ENCODE data around the gene RP2. TPM values are rescaled to one million over a fixed set of nuclear protein-coding genes. Genes with fewer than 3 reads are reported as not detected.
A peak's percentile ranks its signal among the peaks of the same experiment; 100 is the strongest.

Gene RP2
- total RNA-seq, 1 donor from 2014 or later: 16.6 TPM

DNA sequence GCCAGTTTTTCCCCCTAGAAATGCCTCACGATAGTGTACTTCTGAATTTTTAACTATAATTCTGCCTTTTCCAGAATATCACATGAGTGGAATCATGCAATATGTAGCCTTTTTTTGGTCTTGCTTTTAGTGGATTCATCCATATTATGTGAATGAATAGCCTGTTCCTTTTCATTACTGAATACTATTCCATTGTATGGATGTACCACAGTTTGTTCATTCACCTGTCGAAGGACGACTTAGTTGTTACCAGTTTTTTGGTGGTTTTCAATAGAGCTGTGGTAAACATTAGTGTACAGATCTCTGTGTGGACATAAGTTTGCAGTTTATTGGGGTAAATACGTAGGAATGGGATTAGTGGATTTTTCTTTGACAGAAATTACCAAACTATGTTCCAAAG, 83.4 kb downstream of the RP2 start:
- DNase-seq (ENCODE audit: low spot score): no peak
- Mint-ChIP-seq H3K4me1 (ENCODE audit: unreplicated experiment) (peaks cover 9% of the 10 kb centered on the region), H3K4me3 (ENCODE audit: unreplicated experiment) (no peak overlapping the region), H3K27ac (ENCODE audit: unreplicated experiment) (no peak overlapping the region), H3K36me3 (ENCODE audit: low read depth, unreplicated experiment) (no peaks in the 10 kb centered on the region), H3K27me3 (ENCODE audit: unreplicated experiment) (peaks cover 3% of the 10 kb centered on the region), H3K9me3 (ENCODE audit: unreplicated experiment) (no peaks in the 10 kb centered on the region)
- TF ChIP-seq, protein P1, sequence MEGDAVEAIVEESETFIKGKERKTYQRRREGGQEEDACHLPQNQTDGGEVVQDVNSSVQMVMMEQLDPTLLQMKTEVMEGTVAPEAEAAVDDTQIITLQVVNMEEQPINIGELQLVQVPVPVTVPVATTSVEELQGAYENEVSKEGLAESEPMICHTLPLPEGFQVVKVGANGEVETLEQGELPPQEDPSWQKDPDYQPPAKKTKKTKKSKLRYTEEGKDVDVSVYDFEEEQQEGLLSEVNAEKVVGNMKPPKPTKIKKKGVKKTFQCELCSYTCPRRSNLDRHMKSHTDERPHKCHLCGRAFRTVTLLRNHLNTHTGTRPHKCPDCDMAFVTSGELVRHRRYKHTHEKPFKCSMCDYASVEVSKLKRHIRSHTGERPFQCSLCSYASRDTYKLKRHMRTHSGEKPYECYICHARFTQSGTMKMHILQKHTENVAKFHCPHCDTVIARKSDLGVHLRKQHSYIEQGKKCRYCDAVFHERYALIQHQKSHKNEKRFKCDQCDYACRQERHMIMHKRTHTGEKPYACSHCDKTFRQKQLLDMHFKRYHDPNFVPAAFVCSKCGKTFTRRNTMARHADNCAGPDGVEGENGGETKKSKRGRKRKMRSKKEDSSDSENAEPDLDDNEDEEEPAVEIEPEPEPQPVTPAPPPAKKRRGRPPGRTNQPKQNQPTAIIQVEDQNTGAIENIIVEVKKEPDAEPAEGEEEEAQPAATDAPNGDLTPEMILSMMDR (IDR thresholded peaks at IDR 0.05; ENCODE audit: unreplicated experiment): no peak

DNA sequence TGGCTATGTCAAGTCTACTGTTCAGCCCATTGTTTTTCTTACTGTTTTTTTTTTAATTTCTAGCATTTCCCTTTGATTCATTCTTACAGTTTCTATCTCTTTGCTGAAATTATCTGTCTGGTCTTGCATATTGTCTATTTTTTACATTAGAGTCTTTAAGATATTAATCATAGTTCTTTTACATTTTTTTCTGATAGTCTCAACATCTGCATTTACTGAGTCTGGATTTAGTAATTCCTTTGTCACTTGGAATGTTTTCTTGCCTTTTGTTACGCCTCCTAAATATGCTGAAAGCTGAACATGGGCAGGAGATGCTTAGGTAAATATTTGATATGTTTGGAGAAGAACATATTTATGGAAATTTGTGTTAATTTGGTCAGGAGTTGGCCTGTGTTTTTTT, 85.8 kb downstream of the RP2 start:
- peaks cover 4% of the 10 kb centered on the region for H3K4me1 Mint-ChIP-seq (ENCODE audit: unreplicated experiment)
- H3K27me3 Mint-ChIP-seq (ENCODE audit: unreplicated experiment): peaks cover 3% of the 10 kb centered on the region
- TF ChIP-seq, protein P1 (IDR thresholded peaks at IDR 0.05; ENCODE audit: unreplicated experiment): no peak
- no peak for DNase-seq (ENCODE audit: low spot score)
- no peaks in the 10 kb centered on the region for H3K36me3 Mint-ChIP-seq (ENCODE audit: low read depth, unreplicated experiment)
- no peak overlapping the region for H3K4me3 Mint-ChIP-seq (ENCODE audit: unreplicated experiment)
- H3K9me3 Mint-ChIP-seq (ENCODE audit: unreplicated experiment): no peaks in the 10 kb centered on the region
- no peak overlapping the region for H3K27ac Mint-ChIP-seq (ENCODE audit: unreplicated experiment)

DNA sequence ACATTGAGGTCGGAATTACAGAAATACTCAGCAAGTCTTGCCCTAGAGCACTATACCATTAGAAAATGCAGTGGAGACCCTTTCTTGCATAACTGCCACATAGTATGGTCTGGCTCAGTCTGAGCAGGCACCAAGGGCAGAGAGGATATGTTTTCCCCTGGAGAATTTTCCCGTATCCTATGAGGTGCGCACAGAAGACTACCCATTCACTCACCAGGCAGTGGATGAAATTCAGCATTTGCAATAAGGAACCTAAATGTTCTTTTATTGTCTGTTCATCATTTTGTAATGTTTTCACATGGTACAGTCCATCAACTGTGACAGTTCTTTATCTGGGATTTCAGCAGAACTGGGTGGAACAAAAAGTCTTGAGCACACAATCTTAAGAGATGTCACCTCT, 90.9 kb downstream of the RP2 start:
- H3K27ac Mint-ChIP-seq (ENCODE audit: unreplicated experiment): peak overlapping the region; percentile 65
- TF ChIP-seq, protein P1 (IDR thresholded peaks at IDR 0.05; ENCODE audit: unreplicated experiment): no peak
- no peak for DNase-seq (ENCODE audit: low spot score)

DNA sequence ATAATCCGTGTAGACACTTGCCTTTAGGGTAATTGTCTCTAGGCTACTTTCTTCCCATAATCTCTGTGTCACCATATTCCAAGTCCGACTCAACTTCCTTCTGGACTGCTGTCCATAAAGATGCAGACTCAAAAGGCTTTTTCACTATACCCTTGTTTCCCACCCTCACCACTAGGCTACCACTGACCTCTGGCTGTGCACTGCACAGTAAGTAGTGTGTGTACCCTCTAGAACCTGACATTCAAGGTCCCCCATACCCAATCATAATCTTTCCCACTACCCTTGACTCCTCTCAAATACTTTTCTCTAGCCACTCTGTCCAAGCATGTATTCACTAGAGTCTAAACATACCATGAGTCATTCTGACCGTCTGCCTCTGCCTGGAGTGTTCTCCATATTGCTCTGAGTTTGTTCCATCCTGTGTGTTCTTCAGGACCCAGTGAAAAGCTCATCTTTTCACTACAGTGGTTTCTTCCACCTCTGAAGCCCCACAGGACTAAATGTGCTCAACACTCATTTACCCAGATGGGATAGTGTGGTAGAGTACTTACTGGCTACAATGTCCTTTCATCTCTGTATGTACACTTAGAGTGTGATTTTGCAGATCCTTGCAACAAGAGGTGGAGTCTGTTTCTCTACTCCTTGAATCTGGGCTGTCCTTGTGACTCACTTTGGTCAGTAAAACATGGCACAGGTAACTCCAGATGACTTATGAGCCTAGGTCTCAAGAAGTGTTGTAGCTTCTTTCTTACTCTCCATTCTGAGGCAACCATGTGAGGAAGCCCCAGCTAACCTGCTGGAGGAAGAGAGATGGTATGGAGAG, 92.8 kb downstream of the RP2 start:
- TF ChIP-seq, protein P1 (IDR thresholded peaks at IDR 0.05; ENCODE audit: unreplicated experiment): no peak
- H3K9me3 Mint-ChIP-seq (ENCODE audit: unreplicated experiment): no peaks in the 10 kb centered on the region
- DNase-seq (ENCODE audit: low spot score): no peak
- no peak overlapping the region for H3K4me3 Mint-ChIP-seq (ENCODE audit: unreplicated experiment)
- no peak overlapping the region for H3K27ac Mint-ChIP-seq (ENCODE audit: unreplicated experiment)
- H3K4me1 Mint-ChIP-seq (ENCODE audit: unreplicated experiment): no peaks in the 10 kb centered on the region
- H3K27me3 Mint-ChIP-seq (ENCODE audit: unreplicated experiment): no peaks in the 10 kb centered on the region
- H3K36me3 Mint-ChIP-seq (ENCODE audit: low read depth, unreplicated experiment): no peaks in the 10 kb centered on the region

More for the DNA sequence above, 90.9 kb downstream of the RP2 start:
- Mint-ChIP-seq H3K4me3 (ENCODE audit: unreplicated experiment) (no peak overlapping the region), H3K27me3 (ENCODE audit: unreplicated experiment) (no peaks in the 10 kb centered on the region), H3K36me3 (ENCODE audit: low read depth, unreplicated experiment) (no peaks in the 10 kb centered on the region), H3K4me1 (ENCODE audit: unreplicated experiment) (no peaks in the 10 kb centered on the region), H3K9me3 (ENCODE audit: unreplicated experiment) (no peaks in the 10 kb centered on the region)

Other genes with a start within 250 kb of the RP2 start
- gene SLC9A7, start 77.9 kb upstream of the RP2 start, total RNA-seq (ENCODE audit: unreplicated experiment): 11.4 TPM
- gene JADE3, start 75.4 kb downstream of the RP2 start, total RNA-seq (ENCODE audit: unreplicated experiment): 17.4 TPM
- gene RGN, start 241.4 kb downstream of the RP2 start, total RNA-seq (ENCODE audit: unreplicated experiment): 0.54 TPM